H1 (cell line): ENCODE measurements around the gene CENPP. TPM values are rescaled to one million over a fixed set of nuclear protein-coding genes. Genes with fewer than 3 reads are reported as not detected.

Experiments used
- CTCF ChIA-PET: fragments of 300-600 bp; sonication (Branson Sonifier 250); formaldehyde crosslinking; loops from one replicate; lab custom pipeline; 2021; ENCODE audit not compliant: partially characterized antibody; lab: Charles Lee
- POLR2A ChIA-PET: fragments of 300-600 bp; sonication (Branson Sonifier 250); formaldehyde crosslinking; loops from one replicate; lab custom pipeline; 2021; ENCODE audit warnings: inconsistent platforms; ENCODE audit not compliant: partially characterized antibody; lab: Charles Lee
- DNase-seq, 2 experiments: peaks; one replicate each; pipeline versions ENCODE4 v3.0.0 to v3.0.0-alpha.2; 2010 to 2022; ENCODE audit warnings: low spot score in 2 of 2, low read depth in 1 of 2, mixed read lengths in 1 of 2
- FAIRE-seq: peaks from 2 replicates; lab custom pipeline; 2011; peaks lifted over from hg19 to GRCh38; lab: Jason Lieb, UNC
- H2AFZ ChIP-seq: 2 replicates; pipeline ENCODE4 v1.8.1; 2012; ENCODE audit warnings: low read length, inconsistent platforms
- H2AK5ac ChIP-seq: 2 replicates; pipeline ENCODE4 v1.6.1; 2013; ENCODE audit warnings: low read depth, low read length
- H2BK120ac ChIP-seq: replicated peaks from 2 replicates; pipeline ENCODE3; 2013; ENCODE audit warnings: low read depth, low read length, inconsistent platforms
- H2BK12ac ChIP-seq: 2 replicates; pipeline ENCODE4 v1.6.1; 2013; ENCODE audit warnings: low read depth, low read length
- H2BK15ac ChIP-seq: 2 replicates; pipeline ENCODE4 v1.6.1; 2013; ENCODE audit warnings: low read length
- H2BK20ac ChIP-seq: 2 replicates; pipeline ENCODE4 v1.6.1; 2013; ENCODE audit warnings: low read length
- H2BK5ac ChIP-seq: 2 replicates; pipeline ENCODE4 v1.6.1; 2013; ENCODE audit warnings: low read depth, low read length
- H3K14ac ChIP-seq: 2 replicates; pipeline ENCODE4 v1.6.1; 2013; ENCODE audit warnings: inconsistent platforms; ENCODE audit not compliant: insufficient read length
- H3K18ac ChIP-seq: 2 replicates; pipeline ENCODE4 v1.6.1; 2013; ENCODE audit warnings: low read length; ENCODE audit errors: extremely low read depth
- H3K23ac ChIP-seq: 2 replicates; pipeline ENCODE4 v1.6.1; 2013; ENCODE audit warnings: inconsistent platforms; ENCODE audit not compliant: insufficient read length
- H3K23me2 ChIP-seq: 2 replicates; pipeline ENCODE4 v1.6.1; 2013; ENCODE audit warnings: low read depth, low read length
- H3K27ac ChIP-seq: 2 replicates; pipeline ENCODE4 v1.6.1; 2011; ENCODE audit warnings: low read depth, low read length, inconsistent platforms
- H3K27me3 ChIP-seq, 4 experiments: replicated peaks in 1 of 4; 1 replicate in 1 of 4; 2 replicates in 3 of 4; pipeline versions ENCODE4 v1.6.1 to v1.8.1; 2011 to 2013; ENCODE audit warnings: low read length in 3 of 4, mild to moderate bottlenecking in 3 of 4, inconsistent platforms in 2 of 4, mixed read lengths in 2 of 4, moderate library complexity in 1 of 4; ENCODE audit not compliant: control insufficient read depth in 3 of 4, insufficient read depth in 3 of 4; ENCODE audit errors: extremely low read depth in 1 of 4
- H3K36me3 ChIP-seq, 4 experiments: 2 replicates each; pipeline versions ENCODE4 v1.6.1 to v1.8.1; 2011 to 2013; ENCODE audit warnings: mild to moderate bottlenecking in 4 of 4, low read length in 3 of 4, moderate library complexity in 2 of 4, control low read depth in 1 of 4, inconsistent platforms in 1 of 4; ENCODE audit not compliant: insufficient read depth in 4 of 4, control insufficient read depth in 2 of 4
- H3K4ac ChIP-seq: replicated peaks from 2 replicates; pipeline ENCODE3; 2013; ENCODE audit warnings: low read length, low read depth, mixed read lengths, inconsistent platforms; ENCODE audit not compliant: insufficient read length
- H3K4me1 ChIP-seq, 4 experiments: replicated peaks in 1 of 4; 1 replicate in 1 of 4; 2 replicates in 3 of 4; pipeline versions ENCODE4 v1.6.1 to v1.8.1; 2011 to 2013; ENCODE audit warnings: low read length in 3 of 4, inconsistent platforms in 2 of 4, mixed read lengths in 1 of 4; ENCODE audit not compliant: insufficient read depth in 4 of 4, control insufficient read depth in 3 of 4
- H3K4me2 ChIP-seq, 2 experiments: 2 replicates each; pipeline versions ENCODE4 v1.6.1 to v1.8.1; 2011 to 2013; ENCODE audit warnings: low read depth in 2 of 2, low read length in 2 of 2, control low read depth in 1 of 2, inconsistent platforms in 1 of 2, mild to moderate bottlenecking in 1 of 2; ENCODE audit not compliant: insufficient read depth in 1 of 2
- H3K4me3 ChIP-seq, 4 experiments: fragments of 200-600, 300-600 bp in 1 of 4; sonication (generic), shearing (Covaris generic), sonication (Bioruptor Twin) in 1 of 4; 2 replicates each; pipeline versions ENCODE4 v1.5.1 to v1.8.1; 2011 to 2016; ENCODE audit warnings: low read length in 4 of 4, low read depth in 3 of 4, control low read depth in 2 of 4, inconsistent platforms in 2 of 4, mild to moderate bottlenecking in 2 of 4, mixed read lengths in 1 of 4, moderate library complexity in 1 of 4; ENCODE audit not compliant: insufficient read depth in 2 of 4; ENCODE audit errors: extremely low read depth in 1 of 4
- H3K56ac ChIP-seq: replicated peaks from 2 replicates; pipeline ENCODE3; 2013; ENCODE audit warnings: low read depth, mild to moderate bottlenecking, mixed read lengths, low read length, inconsistent platforms; ENCODE audit not compliant: insufficient read length
- H3K79me1 ChIP-seq: 2 replicates; pipeline ENCODE4 v1.6.1; 2013; ENCODE audit warnings: low read depth, low read length, control low read depth
- H3K79me2 ChIP-seq, 2 experiments: 2 replicates each; pipeline versions ENCODE4 v1.6.1 to v1.8.1; 2012 to 2013; ENCODE audit warnings: low read length in 2 of 2, mild to moderate bottlenecking in 2 of 2, inconsistent platforms in 1 of 2; ENCODE audit not compliant: insufficient read depth in 2 of 2, control insufficient read depth in 1 of 2
- H3K9ac ChIP-seq, 4 experiments: replicated peaks in 1 of 4; 1 replicate in 1 of 4; 2 replicates in 3 of 4; pipeline versions ENCODE4 v1.6.1 to v1.8.1; 2011 to 2013; ENCODE audit warnings: low read depth in 3 of 4, low read length in 3 of 4, control low read depth in 2 of 4, mild to moderate bottlenecking in 2 of 4, moderate library complexity in 2 of 4, inconsistent platforms in 1 of 4; ENCODE audit errors: extremely low read depth in 1 of 4
- H3K9me3 ChIP-seq, 2 experiments: 2 replicates each; pipeline versions ENCODE4 v1.6.1 to v1.8.1; 2012 to 2013; ENCODE audit warnings: mild to moderate bottlenecking in 2 of 2, moderate library complexity in 2 of 2, control low read depth in 1 of 2, inconsistent platforms in 1 of 2, low read depth in 1 of 2, low read length in 1 of 2, mixed read lengths in 1 of 2; ENCODE audit not compliant: insufficient read depth in 2 of 2
- H4K20me1 ChIP-seq, 2 experiments: replicated peaks in 1 of 2; 2 replicates each; pipeline versions ENCODE3 to v1.8.1; 2011 to 2013; ENCODE audit warnings: inconsistent platforms in 2 of 2, low read length in 2 of 2, mild to moderate bottlenecking in 1 of 2; ENCODE audit not compliant: insufficient read depth in 2 of 2, control insufficient read depth in 1 of 2
- H4K5ac ChIP-seq: 2 replicates; pipeline ENCODE4 v1.6.1; 2013; ENCODE audit warnings: low read length, low read depth, mixed read lengths, inconsistent platforms; ENCODE audit not compliant: insufficient read length
- H4K8ac ChIP-seq: 2 replicates; pipeline ENCODE4 v1.8.0; 2013; ENCODE audit warnings: mild to moderate bottlenecking, moderate library complexity, low read length, inconsistent platforms; ENCODE audit not compliant: insufficient read depth; ENCODE audit errors: extremely low read depth
- H4K91ac ChIP-seq: replicated peaks from 2 replicates; pipeline ENCODE3; 2013; ENCODE audit warnings: low read length, mixed read lengths, inconsistent platforms; ENCODE audit not compliant: insufficient read length
- ATF2 ChIP-seq: IDR thresholded peaks from 2 replicates; pipeline ENCODE4 v1.6.1; 2012; ENCODE audit warnings: low read length, inconsistent platforms
- BCL11A ChIP-seq, 2 experiments: IDR thresholded peaks; one replicate each; pipeline ENCODE4 v1.6.1; 2011; ENCODE audit warnings: low read depth in 2 of 2, low read length in 2 of 2, mild to moderate bottlenecking in 2 of 2
- CREB1 ChIP-seq: IDR thresholded peaks from 2 replicates; pipeline ENCODE4 v1.6.1; 2012; ENCODE audit warnings: inconsistent platforms
- CTBP2 ChIP-seq: IDR thresholded peaks from 2 replicates; pipeline ENCODE4 v1.7.0; 2011; ENCODE audit warnings: borderline replicate concordance, mild to moderate bottlenecking, moderate library complexity, mixed read lengths, low read length; ENCODE audit not compliant: insufficient read depth, insufficient read length
- KDM4A ChIP-seq: IDR thresholded peaks from one replicate; pipeline ENCODE4 v1.7.1; 2012; ENCODE audit warnings: low read depth, mild to moderate bottlenecking, moderate library complexity, low read length, inconsistent platforms; ENCODE audit not compliant: severe bottlenecking
- NRF1 ChIP-seq: IDR thresholded peaks from 2 replicates; pipeline ENCODE4 v1.6.1; 2011; ENCODE audit warnings: mild to moderate bottlenecking, low read depth, low read length, improper control_type of control experiment
- POLR2A ChIP-seq, 2 experiments: IDR thresholded peaks; 1 replicate in 1 of 2; 2 replicates in 1 of 2; pipeline ENCODE4 v1.6.1; 2011; ENCODE audit warnings: low read depth in 2 of 2, low read length in 2 of 2, mild to moderate bottlenecking in 2 of 2; ENCODE audit errors: control extremely low read depth in 1 of 2
- SRF ChIP-seq: IDR thresholded peaks from 2 replicates; pipeline ENCODE4 v1.6.1; 2011; ENCODE audit warnings: mild to moderate bottlenecking, low read depth, low read length, moderate library complexity
- TAF7 ChIP-seq: optimal IDR thresholded peaks from 2 replicates; pipeline ENCODE3; 2011; ENCODE audit warnings: low read depth, mild to moderate bottlenecking, inconsistent platforms, low read length, moderate library complexity, borderline replicate concordance
- TEAD4 ChIP-seq: IDR thresholded peaks from 2 replicates; pipeline ENCODE4 v1.6.1; 2012; ENCODE audit warnings: low read depth, low read length, inconsistent platforms, mixed read lengths
- WGBS, 2 experiments: shearing (Covaris generic) in 1 of 2; methylation state at CpG; one replicate each; pipeline versions ENCODE4 v1.1.6 to v1.1.7; 2013 to 2015; ENCODE audit warnings: low lambda C conversion rate in 2 of 2, mixed read lengths in 2 of 2, inconsistent platforms in 1 of 2, low coverage in 1 of 2, missing lambda C conversion rate in 1 of 2; ENCODE audit not compliant: insufficient replicate concordance in 2 of 2, insufficient coverage in 1 of 2, insufficient read length in 1 of 2; ENCODE audit errors: extremely low coverage in 1 of 2, missing lambda C conversion rate in 1 of 2; 5-methylcytosine and 5-hydroxymethylcytosine counted together
- polyA plus RNA-seq, 7 experiments: library from polyadenylated mRNA; depleted of rRNA in 3 of 7; stranded (reverse) in 5 of 7; unstranded in 2 of 7; fragments of >200 nt in 5 of 7; fragments of 200-250 nt in 2 of 7; gene quantifications; 1 replicate in 5 of 7; 2 replicates in 1 of 7; 4 replicates in 1 of 7; pipeline versions ENCODE4 v1.2.1 to v1.2.3, GENCODE V29; 2011 to 2013; ENCODE audit warnings: missing spikeins in 2 of 7, mixed read lengths in 2 of 7
- total RNA-seq: library from RNA; stranded (reverse); fragmentation: NEBNext Ultra II Directional; extraction: Animal tissue kit (Norgen Biotek cat#: 25700); gene quantifications from 2 replicates; pipeline ENCODE4 v1.2.1, GENCODE V29; 2021

Gene CENPP
- total and polyA plus RNA-seq, 2 of the 8 experiments (the other 6 are each of a cell fraction or from before 2014, with no cell fraction given), result 2.7 to 10.8 TPM

- WGBS, 2 experiments, result 38% methylated on average over 14 of the region's 14 CpGs; no CpG with 5 or more reads in 1 of the 2 experiments
- Histone ChIP-seq H3K4ac (no peak overlapping the region), H3K27ac (no peak overlapping the region), H2AFZ (no peak overlapping the region), H3K79me1 (peaks cover 25% of the 10 kb centered on the region), H3K56ac (peak overlapping the region; percentile 36), H3K18ac (peak overlapping the region; percentile 71; the same call in 1 of the 2 replicates), H3K4me2 (peak overlapping the region; percentile 77 to 84), H3K4me3 (peak overlapping the region; percentile 79 to 100 (median 99)), H4K20me1 (peaks cover 3 to 22% of the 10 kb centered on the region in 2 experiments), H2BK5ac (no peak overlapping the region; the same call in 1 of the 2 replicates), H2BK20ac (no peak overlapping the region), H2BK12ac (no peak overlapping the region), H2BK120ac (no peak overlapping the region), H4K5ac (no peak overlapping the region), H2AK5ac (no peak overlapping the region), H3K4me1 (peaks cover 0 to 12% (median 7%) of the 10 kb centered on the region in 4 experiments; a peak in 5 of 7 replicates), H4K8ac (no peak overlapping the region), H3K14ac (no peak overlapping the region), H3K79me2 (peaks cover 0 to 55% of the 10 kb centered on the region in 2 experiments; a peak in 2 of 4 replicates), H4K91ac (peak overlapping the region; percentile 76), H3K23me2 (peaks cover 10% of the 10 kb centered on the region), H3K36me3 (no peaks in the 10 kb centered on the region; a peak in 1 of 8 replicates), H3K27me3 (no peaks in the 10 kb centered on the region), H3K23ac (no peak overlapping the region), H3K9me3 (no peaks in the 10 kb centered on the region), H2BK15ac (no peak overlapping the region), H3K9ac (peak overlapping the region; percentile 29 to 69 (median 39); a peak in 5 of 7 replicates)
- FAIRE-seq, result no peak
- DNase-seq, result no peak
- ChIA-PET POLR2A (no interaction called here), CTCF (interaction anchor here (1.1 kb wide), 2 partner anchors 9 to 16 kb away, joined by 3 read pairs; no protein-coding TSS in a partner anchor)
- TF ChIP-seq CTBP2, result no peak
- no peak for TF ChIP-seq KDM4A
- no peak for TF ChIP-seq BCL11A (IDR thresholded peaks at IDR 0.05; ENCODE audit: low read depth in 2 of 2, low read length in 2 of 2)
- 0 out of 2 replicates have a peak, but pooled peaks have one; percentile 36 for TF ChIP-seq TEAD4
- no peak for TF ChIP-seq POLR2A (IDR thresholded peaks at IDR 0.05; ENCODE audit: control extremely low read depth in 1 of 2, low read depth in 2 of 2, low read length in 2 of 2)
- no peak for TF ChIP-seq NRF1
- no peak for TF ChIP-seq TAF7
- TF ChIP-seq CREB1, result no peak
- TF ChIP-seq ATF2, result no peak
- TF ChIP-seq SRF, result no peak
Observed at GRCh38 chr9:92668746-92669526, 343.2 kb downstream of the CENPP start.
